ENCODE results near the gene BCAS3.

BCAS3 gene

GRCh38 chr17:61380836-61381525 is 703.3 kb downstream of the BCAS3 start:
- no peak for DNase-seq

GRCh38 chr17:61381537-61381936 is 703.9 kb downstream of the BCAS3 start:
- DNase-seq, result no peak

- no peak for DNase-seq
These were observed 705.4 kb downstream of the BCAS3 start for GRCh38 chr17:61382796-61383688.

- no peak for DNase-seq
These were observed 706.1 kb downstream of the BCAS3 start for GRCh38 chr17:61383689-61384201.

GRCh38 chr17:61384354-61384691 is 706.7 kb downstream of the BCAS3 start:
- DNase-seq, result no peak

- no peak for DNase-seq
These were observed 707.3 kb downstream of the BCAS3 start for GRCh38 chr17:61384692-61385576.

- DNase-seq, result no peak
These were observed 708.1 kb downstream of the BCAS3 start for GRCh38 chr17:61385577-61386236.

GRCh38 chr17:61386251-61386650 is 708.6 kb downstream of the BCAS3 start:
- no peak for DNase-seq

- no peak for DNase-seq
These were observed 709.4 kb downstream of the BCAS3 start for GRCh38 chr17:61387011-61387410.

- DNase-seq, result no peak
These were observed 710.1 kb downstream of the BCAS3 start for GRCh38 chr17:61387511-61388305.

GRCh38 chr17:61388561-61389356 is 711.1 kb downstream of the BCAS3 start:
- DNase-seq, result no peak

GRCh38 chr17:61389670-61390478 is 712.2 kb downstream of the BCAS3 start:
- DNase-seq, result no peak

- DNase-seq, result no peak
These were observed 712.8 kb downstream of the BCAS3 start for GRCh38 chr17:61390479-61390791.

- DNase-seq, result no peak
These were observed 714.1 kb downstream of the BCAS3 start for GRCh38 chr17:61391595-61392291.

GRCh38 chr17:61392679-61393078 is 715.0 kb downstream of the BCAS3 start:
- no peak for DNase-seq

- no peak for DNase-seq
These were observed 715.9 kb downstream of the BCAS3 start for GRCh38 chr17:61393550-61393903.

GRCh38 chr17:61393904-61394629 is 716.4 kb downstream of the BCAS3 start:
- DNase-seq, result no peak

- no peak for DNase-seq
These were observed 717.2 kb downstream of the BCAS3 start for GRCh38 chr17:61394630-61395408.
